SK-N-SH (cell line): ENCODE data around the gene CXXC1. TPM values are rescaled to one million over a fixed set of nuclear protein-coding genes. Genes with fewer than 3 reads are reported as not detected.

Source experiments
- CTCF ChIA-PET: fragments of 300-600, 350-600 bp; formaldehyde crosslinking; extraction: SDS; loops from one replicate; lab custom pipeline; 2021; lab: Yijun Ruan, JAX
- POLR2A ChIA-PET: fragments of 350-600 bp; sonication (Branson Sonifier 250); formaldehyde crosslinking; extraction: SDS; loops from one replicate; lab custom pipeline; 2020; ENCODE audit warnings: antibody characterized with exemption, inconsistent platforms; lab: Yijun Ruan, JAX
- DNase-seq: peaks from one replicate; pipeline ENCODE4 v3.0.0; 2012
- H2AFZ ChIP-seq: fragments of 200-600 bp; sonication (generic); 2 replicates; pipeline ENCODE4 v1.8.1; 2016; ENCODE audit warnings: antibody characterized with exemption, mild to moderate bottlenecking, low read depth
- H3F3A ChIP-seq: fragments of 200-600 bp; sonication (generic); replicated peaks from 2 replicates; pipeline ENCODE3; 2016; ENCODE audit warnings: antibody characterized with exemption, mild to moderate bottlenecking; ENCODE audit not compliant: insufficient read depth
- H3K27ac ChIP-seq, 2 experiments: fragments of 200-500 bp in 1 of 2; fragments of 200-600 bp in 1 of 2; sonication (Bioruptor generic) in 1 of 2; sonication (generic), shearing (Covaris generic) in 1 of 2; 2 replicates each; pipeline versions ENCODE4 v1.5.1 to v1.6.1; 2014 to 2016; ENCODE audit warnings: low read depth in 2 of 2, inconsistent platforms in 1 of 2, low read length in 1 of 2, mild to moderate bottlenecking in 1 of 2, mixed read lengths in 1 of 2
- H3K27me3 ChIP-seq: fragments of 200-600 bp; sonication (generic), shearing (Covaris generic); 2 replicates; pipeline ENCODE4 v1.6.1; 2016; ENCODE audit warnings: mixed run types; ENCODE audit not compliant: insufficient read depth
- H3K36me3 ChIP-seq, 2 experiments: fragments of 200-500 bp in 1 of 2; fragments of 200-600 bp in 1 of 2; sonication (Bioruptor generic) in 1 of 2; sonication (generic) in 1 of 2; replicated peaks in 1 of 2; 2 replicates each; pipeline versions ENCODE3 to v1.5.1; 2014 to 2016; ENCODE audit warnings: low read length in 1 of 2, mild to moderate bottlenecking in 1 of 2; ENCODE audit not compliant: insufficient read depth in 2 of 2, control insufficient read depth in 1 of 2
- H3K4me1 ChIP-seq, 2 experiments: fragments of 200-500 bp in 1 of 2; fragments of 200-600 bp in 1 of 2; sonication (Bioruptor generic) in 1 of 2; sonication (generic), shearing (Covaris generic) in 1 of 2; 2 replicates each; pipeline versions ENCODE4 v1.5.1 to v1.6.1; 2014 to 2016; ENCODE audit warnings: low read depth in 1 of 2, low read length in 1 of 2, mixed run types in 1 of 2; ENCODE audit not compliant: insufficient read depth in 2 of 2, control insufficient read depth in 1 of 2
- H3K4me2 ChIP-seq: fragments of 200-600 bp; sonication (generic), shearing (Covaris generic); 2 replicates; pipeline ENCODE4 v1.6.1; 2017; ENCODE audit warnings: mixed run types
- H3K4me3 ChIP-seq, 2 experiments: fragments of 200-500 bp in 1 of 2; fragments of 200-600 bp in 1 of 2; sonication (Bioruptor generic) in 1 of 2; sonication (generic), shearing (Covaris generic) in 1 of 2; 2 replicates each; pipeline versions ENCODE4 v1.5.1 to v1.8.1; 2014 to 2016; ENCODE audit warnings: low read depth in 2 of 2, inconsistent platforms in 1 of 2, low read length in 1 of 2, mild to moderate bottlenecking in 1 of 2, mixed read lengths in 1 of 2, moderate library complexity in 1 of 2
- H3K79me2 ChIP-seq: fragments of 200-600 bp; sonication (generic); 2 replicates; pipeline ENCODE4 v1.8.1; 2017; ENCODE audit warnings: mild to moderate bottlenecking; ENCODE audit not compliant: insufficient read depth
- H3K9ac ChIP-seq: fragments of 200-600 bp; sonication (generic); 2 replicates; pipeline ENCODE4 v1.6.1; 2017; ENCODE audit warnings: mixed run types
- H3K9me2 ChIP-seq: fragments of 200-600 bp; sonication (generic); 2 replicates; pipeline ENCODE4 v1.6.1; 2017; ENCODE audit warnings: mixed run types
- H3K9me3 ChIP-seq: fragments of 200-600 bp; sonication (generic); 2 replicates; pipeline ENCODE4 v1.6.1; 2017; ENCODE audit warnings: mixed run types, mild to moderate bottlenecking, moderate library complexity
- H4K20me1 ChIP-seq: fragments of 200-600 bp; sonication (generic); 2 replicates; pipeline ENCODE4 v1.6.1; 2017; ENCODE audit warnings: mild to moderate bottlenecking, mixed run types; ENCODE audit not compliant: insufficient read depth
- ELF1 ChIP-seq: IDR thresholded peaks from 2 replicates; pipeline ENCODE4 v1.4.0; 2012
- FOSL2 ChIP-seq: IDR thresholded peaks from 2 replicates; pipeline ENCODE4 v1.4.0; 2012; ENCODE audit warnings: low read depth, mild to moderate bottlenecking, moderate library complexity, borderline replicate concordance
- FOXM1 ChIP-seq: IDR thresholded peaks from 2 replicates; pipeline ENCODE4 v1.4.0; 2012; ENCODE audit warnings: low read depth, mild to moderate bottlenecking
- MAX ChIP-seq: IDR thresholded peaks from 2 replicates; pipeline ENCODE4 v1.4.0; 2012; ENCODE audit warnings: low read depth
- RAD21 ChIP-seq: IDR thresholded peaks from 2 replicates; pipeline ENCODE4 v1.6.1; 2012; ENCODE audit warnings: mild to moderate bottlenecking, low read length
- RCOR1 ChIP-seq: fragments of 150-350 bp; IDR thresholded peaks from 2 replicates; pipeline ENCODE4 v1.6.1; 2017; ENCODE audit warnings: antibody characterized with exemption, low read length
- RFX5 ChIP-seq: IDR thresholded peaks from 2 replicates; pipeline ENCODE4 v1.6.1; 2012; ENCODE audit warnings: mild to moderate bottlenecking, improper control_type of control experiment, low read length
- SIN3A ChIP-seq: IDR thresholded peaks from 2 replicates; pipeline ENCODE4 v1.6.1; 2012; ENCODE audit warnings: low read depth, mild to moderate bottlenecking, low read length, moderate library complexity, borderline replicate concordance
- TAF1 ChIP-seq: IDR thresholded peaks from 2 replicates; pipeline ENCODE4 v1.6.1; 2012; ENCODE audit warnings: low read depth, mild to moderate bottlenecking, low read length, moderate library complexity, borderline replicate concordance
- WGBS: methylation state at CpG from one replicate; pipeline ENCODE4 v1.1.6; 2017; ENCODE audit warnings: low lambda C conversion rate; 5-methylcytosine and 5-hydroxymethylcytosine counted together
- polyA plus RNA-seq, 3 experiments: library from polyadenylated mRNA; depleted of rRNA; stranded (reverse); fragments of >200 nt; gene quantifications; 2 replicates each; pipeline ENCODE4 v1.2.3, GENCODE V29; 2012
- TF ChIP-seq, protein P1 (sequence below): IDR thresholded peaks from 2 replicates; pipeline ENCODE4 v1.6.1; 2012; ENCODE audit warnings: mild to moderate bottlenecking, low read depth, low read length, moderate library complexity
- TF ChIP-seq, protein P2 (sequence below): IDR thresholded peaks from 2 replicates; pipeline ENCODE4 v1.4.0; 2012; ENCODE audit warnings: low read depth, borderline replicate concordance

The CXXC1 gene
- polyA plus RNA-seq, 1 of the 3 experiments (the other 2 are of a cell fraction): 128 TPM

GRCh38 chr18:50284255-50284885 is 3.1 kb downstream of the CXXC1 start (continued):
- TF ChIP-seq, protein P1, sequence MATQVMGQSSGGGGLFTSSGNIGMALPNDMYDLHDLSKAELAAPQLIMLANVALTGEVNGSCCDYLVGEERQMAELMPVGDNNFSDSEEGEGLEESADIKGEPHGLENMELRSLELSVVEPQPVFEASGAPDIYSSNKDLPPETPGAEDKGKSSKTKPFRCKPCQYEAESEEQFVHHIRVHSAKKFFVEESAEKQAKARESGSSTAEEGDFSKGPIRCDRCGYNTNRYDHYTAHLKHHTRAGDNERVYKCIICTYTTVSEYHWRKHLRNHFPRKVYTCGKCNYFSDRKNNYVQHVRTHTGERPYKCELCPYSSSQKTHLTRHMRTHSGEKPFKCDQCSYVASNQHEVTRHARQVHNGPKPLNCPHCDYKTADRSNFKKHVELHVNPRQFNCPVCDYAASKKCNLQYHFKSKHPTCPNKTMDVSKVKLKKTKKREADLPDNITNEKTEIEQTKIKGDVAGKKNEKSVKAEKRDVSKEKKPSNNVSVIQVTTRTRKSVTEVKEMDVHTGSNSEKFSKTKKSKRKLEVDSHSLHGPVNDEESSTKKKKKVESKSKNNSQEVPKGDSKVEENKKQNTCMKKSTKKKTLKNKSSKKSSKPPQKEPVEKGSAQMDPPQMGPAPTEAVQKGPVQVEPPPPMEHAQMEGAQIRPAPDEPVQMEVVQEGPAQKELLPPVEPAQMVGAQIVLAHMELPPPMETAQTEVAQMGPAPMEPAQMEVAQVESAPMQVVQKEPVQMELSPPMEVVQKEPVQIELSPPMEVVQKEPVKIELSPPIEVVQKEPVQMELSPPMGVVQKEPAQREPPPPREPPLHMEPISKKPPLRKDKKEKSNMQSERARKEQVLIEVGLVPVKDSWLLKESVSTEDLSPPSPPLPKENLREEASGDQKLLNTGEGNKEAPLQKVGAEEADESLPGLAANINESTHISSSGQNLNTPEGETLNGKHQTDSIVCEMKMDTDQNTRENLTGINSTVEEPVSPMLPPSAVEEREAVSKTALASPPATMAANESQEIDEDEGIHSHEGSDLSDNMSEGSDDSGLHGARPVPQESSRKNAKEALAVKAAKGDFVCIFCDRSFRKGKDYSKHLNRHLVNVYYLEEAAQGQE: no peak
- TF ChIP-seq FOXM1 (no peak), RCOR1 (no peak), MAX (no peak), FOSL2 (no peak), SIN3A (no peak), RFX5 (no peak), ELF1 (no peak)
- TF ChIP-seq, protein P2, sequence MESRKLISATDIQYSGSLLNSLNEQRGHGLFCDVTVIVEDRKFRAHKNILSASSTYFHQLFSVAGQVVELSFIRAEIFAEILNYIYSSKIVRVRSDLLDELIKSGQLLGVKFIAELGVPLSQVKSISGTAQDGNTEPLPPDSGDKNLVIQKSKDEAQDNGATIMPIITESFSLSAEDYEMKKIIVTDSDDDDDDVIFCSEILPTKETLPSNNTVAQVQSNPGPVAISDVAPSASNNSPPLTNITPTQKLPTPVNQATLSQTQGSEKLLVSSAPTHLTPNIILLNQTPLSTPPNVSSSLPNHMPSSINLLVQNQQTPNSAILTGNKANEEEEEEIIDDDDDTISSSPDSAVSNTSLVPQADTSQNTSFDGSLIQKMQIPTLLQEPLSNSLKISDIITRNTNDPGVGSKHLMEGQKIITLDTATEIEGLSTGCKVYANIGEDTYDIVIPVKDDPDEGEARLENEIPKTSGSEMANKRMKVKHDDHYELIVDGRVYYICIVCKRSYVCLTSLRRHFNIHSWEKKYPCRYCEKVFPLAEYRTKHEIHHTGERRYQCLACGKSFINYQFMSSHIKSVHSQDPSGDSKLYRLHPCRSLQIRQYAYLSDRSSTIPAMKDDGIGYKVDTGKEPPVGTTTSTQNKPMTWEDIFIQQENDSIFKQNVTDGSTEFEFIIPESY: no peak

DNA sequence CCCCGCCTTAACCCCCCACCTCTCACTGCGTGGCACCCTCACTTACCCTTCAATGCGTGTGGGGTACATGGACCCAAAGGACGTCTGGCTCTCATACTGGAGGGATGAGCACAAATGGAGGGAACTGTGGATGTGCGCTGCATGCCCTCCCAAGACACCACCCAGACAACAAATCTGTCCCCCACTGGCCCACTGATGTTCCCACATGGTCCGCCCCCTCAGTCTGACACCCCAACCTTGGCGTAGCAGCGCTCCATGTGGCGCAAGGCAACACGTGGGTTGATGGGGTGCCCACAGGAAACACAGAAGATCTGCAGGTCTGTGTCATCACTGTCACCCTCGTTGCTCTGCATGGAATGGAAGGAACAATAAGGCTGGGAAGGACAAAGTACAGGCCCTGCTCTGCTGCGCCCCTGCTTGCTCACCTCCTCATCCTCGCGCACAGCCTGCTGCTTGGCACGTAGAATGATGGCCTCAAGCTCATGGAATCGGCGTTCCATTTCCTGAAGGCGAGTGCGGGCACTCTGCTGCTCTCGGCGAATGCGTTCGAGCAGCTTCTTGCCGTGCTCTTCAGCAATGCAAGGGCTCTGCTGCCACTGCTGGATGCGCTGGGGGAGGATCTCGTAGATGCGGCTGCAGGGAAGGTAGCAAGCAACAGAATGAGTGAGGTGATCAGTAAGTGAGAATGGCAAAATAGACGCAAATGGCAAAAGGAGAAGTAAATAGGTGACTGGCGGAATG is 3.9 kb downstream of the CXXC1 start:
- Histone ChIP-seq H3F3A (peaks cover 4% of the 10 kb centered on the region), H2AFZ (no peak overlapping the region), H3K27ac (no peak overlapping the region), H3K27me3 (no peaks in the 10 kb centered on the region), H3K4me1 (peaks cover 14 to 31% of the 10 kb centered on the region in 2 experiments; a peak in 3 of 4 replicates), H3K9ac (no peak overlapping the region), H3K9me3 (no peaks in the 10 kb centered on the region), H3K4me3 (no peak overlapping the region), H3K4me2 (no peak overlapping the region), H3K9me2 (no peaks in the 10 kb centered on the region), H4K20me1 (0 out of 2 replicates have a peak, but pooled peaks cover 6% of the 10 kb centered on the region), H3K79me2 (peaks cover 42% of the 10 kb centered on the region), H3K36me3 (peaks cover 21 to 52% of the 10 kb centered on the region in 2 experiments)
- ChIA-PET POLR2A (no interaction called here), CTCF (interaction anchor here (4.6 kb wide), 1 partner anchor 73 kb away, joined by 23 read pairs; no protein-coding TSS in a partner anchor)
- DNase-seq: no peak
- no peak for TF ChIP-seq RFX5
- TF ChIP-seq TAF1: no peak
- no peak for TF ChIP-seq RAD21
- TF ChIP-seq MAX: no peak
- WGBS: 94% methylated on average over 20 of the region's 29 CpGs
